ENCODE results near the gene JAK1.

DNA sequence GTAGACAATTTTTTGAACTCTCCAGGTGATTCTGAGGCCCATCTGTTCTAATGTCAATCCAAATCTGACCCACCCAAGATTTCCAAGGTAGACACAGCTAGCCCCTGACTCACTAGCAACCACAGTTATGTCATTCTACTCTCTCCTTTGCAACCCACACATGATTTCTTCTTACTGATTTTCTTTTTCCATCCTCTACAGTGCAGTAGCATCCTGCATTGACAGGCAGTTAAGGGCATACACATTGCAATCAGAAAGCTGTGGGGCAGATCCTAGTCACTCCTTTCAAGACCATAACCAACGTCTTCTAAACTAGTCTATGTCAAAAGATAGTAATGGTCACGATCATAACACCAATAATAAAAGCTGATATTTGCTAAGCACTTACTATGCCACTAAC is 54.2 kb downstream of the JAK1 start:
- TF ChIP-seq, protein P1, sequence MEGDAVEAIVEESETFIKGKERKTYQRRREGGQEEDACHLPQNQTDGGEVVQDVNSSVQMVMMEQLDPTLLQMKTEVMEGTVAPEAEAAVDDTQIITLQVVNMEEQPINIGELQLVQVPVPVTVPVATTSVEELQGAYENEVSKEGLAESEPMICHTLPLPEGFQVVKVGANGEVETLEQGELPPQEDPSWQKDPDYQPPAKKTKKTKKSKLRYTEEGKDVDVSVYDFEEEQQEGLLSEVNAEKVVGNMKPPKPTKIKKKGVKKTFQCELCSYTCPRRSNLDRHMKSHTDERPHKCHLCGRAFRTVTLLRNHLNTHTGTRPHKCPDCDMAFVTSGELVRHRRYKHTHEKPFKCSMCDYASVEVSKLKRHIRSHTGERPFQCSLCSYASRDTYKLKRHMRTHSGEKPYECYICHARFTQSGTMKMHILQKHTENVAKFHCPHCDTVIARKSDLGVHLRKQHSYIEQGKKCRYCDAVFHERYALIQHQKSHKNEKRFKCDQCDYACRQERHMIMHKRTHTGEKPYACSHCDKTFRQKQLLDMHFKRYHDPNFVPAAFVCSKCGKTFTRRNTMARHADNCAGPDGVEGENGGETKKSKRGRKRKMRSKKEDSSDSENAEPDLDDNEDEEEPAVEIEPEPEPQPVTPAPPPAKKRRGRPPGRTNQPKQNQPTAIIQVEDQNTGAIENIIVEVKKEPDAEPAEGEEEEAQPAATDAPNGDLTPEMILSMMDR (IDR thresholded peaks at IDR 0.05) = no peak
- TF ChIP-seq POLR2A (IDR thresholded peaks at IDR 0.05; ENCODE audit: low read depth) = no peak

All from esophagus muscularis mucosa (tissue), 3 donors.